K562 (cell line): ENCODE measurements around the gene LAMTOR5. TPM values are rescaled to one million over a fixed set of nuclear protein-coding genes. Genes with fewer than 3 reads are reported as not detected.
A peak's percentile ranks its signal among the peaks of the same experiment; 100 is the strongest.

Experiments used
- ERF ChIP-seq: fragments of 450-650 bp; formaldehyde crosslinking; IDR thresholded peaks from 2 replicates; pipeline ENCODE4 v1.4.0; 2020; ENCODE audit warnings: mild to moderate bottlenecking, mixed read lengths
- ETV6 ChIP-seq, 3 experiments: fragments of 150-350 bp in 1 of 3; sonication (generic) in 1 of 3; formaldehyde crosslinking in 1 of 3; IDR thresholded peaks; 2 replicates each; pipeline versions ENCODE4 v1.6.1 to v1.8.0; 2014 to 2022; ENCODE audit warnings: borderline replicate concordance in 2 of 3, low read depth in 2 of 3, antibody characterized with exemption in 1 of 3, low read length in 1 of 3, mild to moderate bottlenecking in 1 of 3, missing genetic modification reagents in 1 of 3
- GABPA ChIP-seq: fragments of 200-800 bp; sonication (Bioruptor generic); conservative IDR thresholded peaks from 2 replicates; pipeline ENCODE4 v1.6.1; 2016; ENCODE audit warnings: low read depth, missing genetic modification characterization, missing compliant biosample characterization
- MAFG ChIP-seq: fragments of 450-650 bp; conservative IDR thresholded peaks from 2 replicates; pipeline ENCODE4 v1.6.1; 2016; ENCODE audit warnings: missing genetic modification characterization, missing compliant biosample characterization
- MCM2 ChIP-seq: fragments of 450-650 bp; IDR thresholded peaks from 2 replicates; pipeline ENCODE4 v1.6.1; 2017; ENCODE audit warnings: low read depth, mild to moderate bottlenecking
- MCM5 ChIP-seq: fragments of 450-650 bp; IDR thresholded peaks from 2 replicates; pipeline ENCODE4 v1.6.1; 2016; ENCODE audit warnings: low read depth
- MXI1 ChIP-seq: IDR thresholded peaks from 2 replicates; pipeline ENCODE4 v1.6.1; 2011; ENCODE audit warnings: low read depth, mild to moderate bottlenecking, improper control_type of control experiment, low read length
- PCBP1 ChIP-seq: fragments of 200-400 bp; formaldehyde crosslinking; IDR thresholded peaks from 2 replicates; pipeline ENCODE4 v1.6.1; 2018; ENCODE audit warnings: mild to moderate bottlenecking, low read depth, low read length; ENCODE audit not compliant: poor library complexity, severe bottlenecking
- PRPF4 ChIP-seq: fragments of 200-400 bp; formaldehyde crosslinking; IDR thresholded peaks from one replicate; pipeline ENCODE4 v1.6.1; 2017; ENCODE audit warnings: low read length, low read depth, mild to moderate bottlenecking; ENCODE audit not compliant: insufficient read depth, poor library complexity, severe bottlenecking
- RBM17 ChIP-seq: fragments of 200-400 bp; formaldehyde crosslinking; IDR thresholded peaks from 2 replicates; pipeline ENCODE4 v1.6.1; 2017; ENCODE audit warnings: low read depth, mild to moderate bottlenecking, low read length, borderline replicate concordance
- RHOXF2B ChIP-seq: fragments of 250-450 bp; sonication (Bioruptor Pico); conservative IDR thresholded peaks from 2 replicates; pipeline ENCODE4 v1.5.1; 2021
- TBL1XR1 ChIP-seq, 2 experiments: IDR thresholded peaks; 2 replicates each; pipeline ENCODE4 v1.6.1; 2012; ENCODE audit warnings: improper control_type of control experiment in 2 of 2, low read length in 2 of 2, mild to moderate bottlenecking in 1 of 2
- TEAD1 ChIP-seq, 2 experiments: fragments of 450-650 bp in 1 of 2; sonication (generic) in 1 of 2; formaldehyde crosslinking; IDR thresholded peaks; 2 replicates each; pipeline versions ENCODE4 v1.4.0 to v1.8.0; 2020 to 2022; ENCODE audit warnings: mild to moderate bottlenecking in 2 of 2, missing genetic modification reagents in 1 of 2
- U2AF1 ChIP-seq: fragments of 200-400 bp; formaldehyde crosslinking; optimal IDR thresholded peaks from 2 replicates; pipeline ENCODE3; 2017; ENCODE audit warnings: mild to moderate bottlenecking, low read depth, low read length, moderate library complexity
- ZBTB7A ChIP-seq: IDR thresholded peaks from 2 replicates; pipeline ENCODE4 v1.6.1; 2011; ENCODE audit warnings: low read depth, mild to moderate bottlenecking, low read length, moderate library complexity, borderline replicate concordance; ENCODE audit not compliant: control insufficient read depth
- ZNF212 ChIP-seq: fragments of 450-650 bp; formaldehyde crosslinking; IDR thresholded peaks from 2 replicates; pipeline ENCODE4 v1.4.0; 2020; ENCODE audit warnings: mild to moderate bottlenecking
- polyA plus RNA-seq, 8 experiments: library from polyadenylated mRNA; depleted of rRNA in 4 of 8; stranded (reverse) in 5 of 8; unstranded in 3 of 8; fragments of >200 nt; fragmentation: Nextera tagmentation in 2 of 8; fragmentation: Illumina TruSeq in 1 of 8; extraction: Ambion mirVana in 2 of 8; extraction: Trizol in 1 of 8; gene quantifications; 2 replicates each; pipeline versions ENCODE4 v1.2.1 to v1.2.3, GENCODE V29; 2011 to 2014; ENCODE audit warnings: inconsistent platforms in 1 of 8, missing spikeins in 1 of 8
- total RNA-seq, 7 experiments: library from RNA; depleted of rRNA in 6 of 7; stranded (reverse); fragments of >200 nt in 6 of 7; fragmentation: Illumina TruSeq in 2 of 7; extraction: Trizol in 2 of 7; gene quantifications; 2 replicates each; pipeline versions ENCODE4 v1.2.1 to v1.2.3, GENCODE V29; 2011 to 2021; ENCODE audit warnings: low replicate concordance in 1 of 7
- TF ChIP-seq, protein P1 (sequence below): fragments of 450-650 bp; IDR thresholded peaks from 2 replicates; pipeline ENCODE4 v1.6.1; 2016; ENCODE audit warnings: missing biosample characterization, missing genetic modification characterization
- TF ChIP-seq, protein P2 (sequence below): conservative IDR thresholded peaks from 2 replicates; pipeline ENCODE4 v1.6.1; 2011; ENCODE audit warnings: low read depth, mild to moderate bottlenecking, low read length; ENCODE audit not compliant: control insufficient read depth
- TF ChIP-seq, protein P3 (sequence below), 2 experiments: fragments of 450-650 bp in 1 of 2; IDR thresholded peaks; 2 replicates each; pipeline ENCODE4 v1.6.1; 2011 to 2017; ENCODE audit warnings: low read depth in 2 of 2, antibody characterized with exemption in 1 of 2, borderline replicate concordance in 1 of 2, low read length in 1 of 2, mild to moderate bottlenecking in 1 of 2, mixed read lengths in 1 of 2; ENCODE audit not compliant: control insufficient read depth in 1 of 2
- TF ChIP-seq, protein P4 (sequence below): IDR thresholded peaks from 2 replicates; pipeline ENCODE4 v1.6.1; 2011; ENCODE audit warnings: borderline replicate concordance, low read depth, mild to moderate bottlenecking, moderate library complexity, low read length; ENCODE audit not compliant: insufficient read depth, poor library complexity, severe bottlenecking

Gene LAMTOR5
- total and polyA plus RNA-seq, 9 of the 15 experiments (the other 6 are each of a cell fraction or from before 2014, with no cell fraction given): 118 to 712 (median 241) TPM

DNA sequence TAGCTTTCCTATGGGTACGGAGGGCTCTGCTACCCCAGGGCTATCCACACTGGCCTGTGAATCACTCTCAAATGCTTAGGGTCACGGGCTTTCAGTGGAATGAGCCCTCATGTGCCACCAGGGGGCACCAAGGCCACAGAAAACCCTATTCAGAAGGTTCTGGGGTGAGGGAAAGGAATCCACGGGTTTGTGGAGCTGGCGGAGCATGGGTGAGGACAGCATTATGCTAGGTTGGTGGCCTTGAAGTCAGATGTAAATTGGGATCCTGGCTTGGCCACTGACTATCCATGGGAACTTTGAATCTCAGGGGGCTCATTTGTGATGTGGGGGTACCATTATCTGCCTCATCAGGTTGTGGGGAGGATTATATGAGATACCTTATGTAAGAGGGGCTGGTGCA lies 5.1 kb upstream of the LAMTOR5 start (continued):
- TF ChIP-seq, protein P1, sequence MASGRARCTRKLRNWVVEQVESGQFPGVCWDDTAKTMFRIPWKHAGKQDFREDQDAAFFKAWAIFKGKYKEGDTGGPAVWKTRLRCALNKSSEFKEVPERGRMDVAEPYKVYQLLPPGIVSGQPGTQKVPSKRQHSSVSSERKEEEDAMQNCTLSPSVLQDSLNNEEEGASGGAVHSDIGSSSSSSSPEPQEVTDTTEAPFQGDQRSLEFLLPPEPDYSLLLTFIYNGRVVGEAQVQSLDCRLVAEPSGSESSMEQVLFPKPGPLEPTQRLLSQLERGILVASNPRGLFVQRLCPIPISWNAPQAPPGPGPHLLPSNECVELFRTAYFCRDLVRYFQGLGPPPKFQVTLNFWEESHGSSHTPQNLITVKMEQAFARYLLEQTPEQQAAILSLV (tag): no peak
- TF ChIP-seq TEAD1 (CRISPR knock-in tag; IDR thresholded peaks at IDR 0.05) (peak; percentile 44 to 81; a peak in 1 of 4 replicates), RHOXF2B (CRISPR knock-in tag) (no peak), MAFG (no peak), ZNF212 (CRISPR knock-in tag) (no peak), ERF (no peak), U2AF1 (no peak), PRPF4 (no peak), PCBP1 (no peak), MCM2 (no peak), GABPA (no peak), TBL1XR1 (IDR thresholded peaks at IDR 0.05; ENCODE audit: low read length in 2 of 2) (0 out of 4 replicates have a peak, but pooled peaks have one; percentile 35 to 82), MCM5 (no peak), RBM17 (no peak), ZBTB7A (peak; percentile 27; the same call in 1 of the 2 replicates), ETV6 (IDR thresholded peaks at IDR 0.05; ENCODE audit: borderline replicate concordance in 1 of 2, low read depth in 2 of 2, low read length in 1 of 2) (no peak), ETV6 (CRISPR knock-in tag; IDR thresholded peaks at IDR 0.05; ENCODE audit: borderline replicate concordance) (no peak), MXI1 (no peak)
- TF ChIP-seq, protein P2, sequence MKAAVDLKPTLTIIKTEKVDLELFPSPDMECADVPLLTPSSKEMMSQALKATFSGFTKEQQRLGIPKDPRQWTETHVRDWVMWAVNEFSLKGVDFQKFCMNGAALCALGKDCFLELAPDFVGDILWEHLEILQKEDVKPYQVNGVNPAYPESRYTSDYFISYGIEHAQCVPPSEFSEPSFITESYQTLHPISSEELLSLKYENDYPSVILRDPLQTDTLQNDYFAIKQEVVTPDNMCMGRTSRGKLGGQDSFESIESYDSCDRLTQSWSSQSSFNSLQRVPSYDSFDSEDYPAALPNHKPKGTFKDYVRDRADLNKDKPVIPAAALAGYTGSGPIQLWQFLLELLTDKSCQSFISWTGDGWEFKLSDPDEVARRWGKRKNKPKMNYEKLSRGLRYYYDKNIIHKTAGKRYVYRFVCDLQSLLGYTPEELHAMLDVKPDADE: no peak
- TF ChIP-seq, protein P3, sequence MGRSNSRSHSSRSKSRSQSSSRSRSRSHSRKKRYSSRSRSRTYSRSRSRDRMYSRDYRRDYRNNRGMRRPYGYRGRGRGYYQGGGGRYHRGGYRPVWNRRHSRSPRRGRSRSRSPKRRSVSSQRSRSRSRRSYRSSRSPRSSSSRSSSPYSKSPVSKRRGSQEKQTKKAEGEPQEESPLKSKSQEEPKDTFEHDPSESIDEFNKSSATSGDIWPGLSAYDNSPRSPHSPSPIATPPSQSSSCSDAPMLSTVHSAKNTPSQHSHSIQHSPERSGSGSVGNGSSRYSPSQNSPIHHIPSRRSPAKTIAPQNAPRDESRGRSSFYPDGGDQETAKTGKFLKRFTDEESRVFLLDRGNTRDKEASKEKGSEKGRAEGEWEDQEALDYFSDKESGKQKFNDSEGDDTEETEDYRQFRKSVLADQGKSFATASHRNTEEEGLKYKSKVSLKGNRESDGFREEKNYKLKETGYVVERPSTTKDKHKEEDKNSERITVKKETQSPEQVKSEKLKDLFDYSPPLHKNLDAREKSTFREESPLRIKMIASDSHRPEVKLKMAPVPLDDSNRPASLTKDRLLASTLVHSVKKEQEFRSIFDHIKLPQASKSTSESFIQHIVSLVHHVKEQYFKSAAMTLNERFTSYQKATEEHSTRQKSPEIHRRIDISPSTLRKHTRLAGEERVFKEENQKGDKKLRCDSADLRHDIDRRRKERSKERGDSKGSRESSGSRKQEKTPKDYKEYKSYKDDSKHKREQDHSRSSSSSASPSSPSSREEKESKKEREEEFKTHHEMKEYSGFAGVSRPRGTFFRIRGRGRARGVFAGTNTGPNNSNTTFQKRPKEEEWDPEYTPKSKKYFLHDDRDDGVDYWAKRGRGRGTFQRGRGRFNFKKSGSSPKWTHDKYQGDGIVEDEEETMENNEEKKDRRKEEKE (IDR thresholded peaks at IDR 0.05; ENCODE audit: borderline replicate concordance in 1 of 2, control insufficient read depth in 1 of 2, low read depth in 2 of 2, low read length in 1 of 2): no peak
- TF ChIP-seq, protein P4, sequence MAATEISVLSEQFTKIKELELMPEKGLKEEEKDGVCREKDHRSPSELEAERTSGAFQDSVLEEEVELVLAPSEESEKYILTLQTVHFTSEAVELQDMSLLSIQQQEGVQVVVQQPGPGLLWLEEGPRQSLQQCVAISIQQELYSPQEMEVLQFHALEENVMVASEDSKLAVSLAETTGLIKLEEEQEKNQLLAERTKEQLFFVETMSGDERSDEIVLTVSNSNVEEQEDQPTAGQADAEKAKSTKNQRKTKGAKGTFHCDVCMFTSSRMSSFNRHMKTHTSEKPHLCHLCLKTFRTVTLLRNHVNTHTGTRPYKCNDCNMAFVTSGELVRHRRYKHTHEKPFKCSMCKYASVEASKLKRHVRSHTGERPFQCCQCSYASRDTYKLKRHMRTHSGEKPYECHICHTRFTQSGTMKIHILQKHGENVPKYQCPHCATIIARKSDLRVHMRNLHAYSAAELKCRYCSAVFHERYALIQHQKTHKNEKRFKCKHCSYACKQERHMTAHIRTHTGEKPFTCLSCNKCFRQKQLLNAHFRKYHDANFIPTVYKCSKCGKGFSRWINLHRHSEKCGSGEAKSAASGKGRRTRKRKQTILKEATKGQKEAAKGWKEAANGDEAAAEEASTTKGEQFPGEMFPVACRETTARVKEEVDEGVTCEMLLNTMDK: no peak
